Vagina (tissue), 2 donors: ENCODE measurements around the gene EDN1.

Source experiments
- POLR2A ChIP-seq, 2 donors: fragments of 450-650 bp; IDR thresholded peaks; one replicate each; pipeline ENCODE4 v1.6.1; 2017; ENCODE audit warnings: antibody characterized with exemption in 2 of 2, mild to moderate bottlenecking in 2 of 2, moderate library complexity in 2 of 2
- POLR2AphosphoS5 ChIP-seq, 2 donors: sonication (generic); formaldehyde crosslinking; IDR thresholded peaks; one replicate each; pipeline ENCODE4 v1.9.0; 2017; ENCODE audit warnings: antibody characterized with exemption in 2 of 2, mild to moderate bottlenecking in 2 of 2, low read depth in 1 of 2; ENCODE audit not compliant: insufficient read depth in 1 of 2
- TF ChIP-seq, protein P1 (sequence below), 3 experiments: fragments of 450-650 bp in 2 of 3; fragments of 200-600 bp in 1 of 3; sonication (generic) in 1 of 3; IDR thresholded peaks; one replicate each; pipeline ENCODE4 v1.5.1; 2017 to 2019; ENCODE audit warnings: antibody characterized with exemption in 3 of 3, mild to moderate bottlenecking in 2 of 3, moderate library complexity in 2 of 3

DNA sequence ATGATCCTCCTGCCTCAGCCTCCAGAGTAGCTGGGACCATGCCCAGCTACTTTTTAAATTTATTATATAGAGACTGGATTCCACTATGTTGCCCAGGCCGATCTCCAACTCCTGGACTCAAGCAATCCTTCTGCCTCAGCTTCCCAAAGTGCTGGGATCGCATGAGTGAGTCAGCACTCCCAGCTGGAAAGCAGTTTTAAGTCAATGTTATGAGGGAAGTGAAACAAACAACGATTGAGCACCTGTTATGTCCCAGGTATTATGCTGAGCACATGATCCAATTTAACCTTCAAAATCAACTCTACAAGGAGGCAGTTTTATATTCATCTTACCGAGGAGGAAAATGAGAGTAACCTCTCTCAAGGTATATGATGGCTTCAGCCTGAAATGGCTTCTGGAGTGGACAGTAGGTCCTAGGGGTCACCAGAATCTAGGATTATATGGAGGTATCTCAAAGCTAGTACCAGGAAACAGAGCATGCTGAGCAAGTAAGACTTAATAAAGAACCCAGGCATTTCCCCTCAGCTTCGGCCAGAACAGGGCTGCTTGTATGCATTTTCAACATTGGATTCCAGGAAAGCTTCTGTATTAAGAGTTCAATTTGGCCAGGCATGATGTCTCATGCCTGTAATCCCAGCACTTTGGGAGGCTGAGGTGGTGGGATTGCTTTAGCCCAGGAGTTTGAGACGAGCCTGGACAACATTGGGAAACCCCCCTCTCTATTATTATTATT is 55.0 kb downstream of the EDN1 start:
- TF ChIP-seq, protein P1, sequence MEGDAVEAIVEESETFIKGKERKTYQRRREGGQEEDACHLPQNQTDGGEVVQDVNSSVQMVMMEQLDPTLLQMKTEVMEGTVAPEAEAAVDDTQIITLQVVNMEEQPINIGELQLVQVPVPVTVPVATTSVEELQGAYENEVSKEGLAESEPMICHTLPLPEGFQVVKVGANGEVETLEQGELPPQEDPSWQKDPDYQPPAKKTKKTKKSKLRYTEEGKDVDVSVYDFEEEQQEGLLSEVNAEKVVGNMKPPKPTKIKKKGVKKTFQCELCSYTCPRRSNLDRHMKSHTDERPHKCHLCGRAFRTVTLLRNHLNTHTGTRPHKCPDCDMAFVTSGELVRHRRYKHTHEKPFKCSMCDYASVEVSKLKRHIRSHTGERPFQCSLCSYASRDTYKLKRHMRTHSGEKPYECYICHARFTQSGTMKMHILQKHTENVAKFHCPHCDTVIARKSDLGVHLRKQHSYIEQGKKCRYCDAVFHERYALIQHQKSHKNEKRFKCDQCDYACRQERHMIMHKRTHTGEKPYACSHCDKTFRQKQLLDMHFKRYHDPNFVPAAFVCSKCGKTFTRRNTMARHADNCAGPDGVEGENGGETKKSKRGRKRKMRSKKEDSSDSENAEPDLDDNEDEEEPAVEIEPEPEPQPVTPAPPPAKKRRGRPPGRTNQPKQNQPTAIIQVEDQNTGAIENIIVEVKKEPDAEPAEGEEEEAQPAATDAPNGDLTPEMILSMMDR (IDR thresholded peaks at IDR 0.05) = no peak
- TF ChIP-seq POLR2AphosphoS5 (IDR thresholded peaks at IDR 0.05; ENCODE audit: insufficient read depth in 1 of 2, low read depth in 1 of 2) (no peak), POLR2A (IDR thresholded peaks at IDR 0.05) (no peak)
